HG03103 (cell line): Measurements from ENCODE around the gene GBGT1.
"Not testable (repeated sequence)": the region's sequence is repeated elsewhere in the genome, so short reads cannot be mapped to it uniquely, and the experiment has no call there.

Experiments used
- ATAC-seq: cut with Tn5 transposase; IDR thresholded peaks from one replicate; pipeline ENCODE4 v1.9.1; 2021; ENCODE audit warnings: low read depth; ENCODE audit not compliant: unreplicated experiment

Gene GBGT1

DNA sequence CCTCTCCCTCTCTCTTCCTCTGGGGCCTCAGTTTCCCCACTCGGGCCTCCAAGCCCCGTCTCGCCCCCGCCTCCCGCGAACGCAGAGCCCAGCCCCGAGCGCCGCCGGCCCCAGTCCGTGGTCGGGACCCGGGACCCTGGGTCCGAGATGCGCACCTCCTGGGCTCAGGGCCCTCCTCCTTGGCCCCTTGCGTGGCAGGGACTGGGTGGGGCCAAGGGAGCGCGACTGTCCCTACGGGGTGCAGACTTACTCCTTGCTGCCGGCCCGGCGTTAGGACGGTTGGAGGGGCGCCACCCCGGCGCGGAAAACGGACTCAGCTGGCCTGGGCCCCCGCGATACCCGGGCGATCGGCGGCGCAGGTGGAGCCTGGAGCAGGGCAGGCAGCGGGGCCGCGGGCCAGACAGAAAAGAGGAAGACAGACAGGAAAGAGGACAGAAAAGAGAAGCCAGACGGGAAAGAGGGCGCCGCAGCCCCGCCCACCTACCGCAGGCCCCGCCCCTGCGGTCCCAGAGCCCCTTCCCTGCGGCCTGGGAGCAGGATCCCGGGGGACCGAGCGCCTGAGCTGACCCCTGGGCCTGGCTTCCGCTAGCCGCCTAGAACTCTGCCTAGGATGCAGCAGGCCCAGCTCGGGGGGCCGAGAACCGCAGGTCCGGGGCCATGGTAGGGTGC, at the start of gene GBGT1:
Gene GBGT1, minus strand, starts transcription at position 411 of the 669 bp plus-strand sequence. CDS start 1,502 bp downstream, outside the sequence.
- ATAC-seq, result no peak

DNA sequence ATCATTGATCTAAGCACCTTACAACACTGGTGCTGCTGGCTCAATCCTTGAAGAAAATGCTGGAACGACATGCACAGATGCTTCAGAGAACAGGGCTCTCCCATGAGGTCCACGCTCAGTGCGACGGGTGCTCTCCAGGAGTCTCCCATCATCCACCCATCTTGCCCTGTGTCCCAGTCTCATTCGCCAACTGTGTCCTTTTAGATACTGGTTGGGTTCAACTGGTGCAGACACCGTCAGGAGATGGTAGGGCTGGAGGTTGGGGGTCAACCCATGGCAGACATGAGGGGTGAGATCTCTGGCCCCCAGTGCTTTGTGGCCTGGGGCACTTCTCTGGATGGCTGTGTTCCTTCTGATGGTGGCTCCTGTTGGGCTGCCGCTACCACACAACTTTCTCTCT, 46.9 kb upstream of the GBGT1 start:
- ATAC-seq, result no peak

- ATAC-seq, result no peak
Measured at GRCh38 chr9:133210202-133210532, 46.5 kb upstream of the GBGT1 start.

DNA sequence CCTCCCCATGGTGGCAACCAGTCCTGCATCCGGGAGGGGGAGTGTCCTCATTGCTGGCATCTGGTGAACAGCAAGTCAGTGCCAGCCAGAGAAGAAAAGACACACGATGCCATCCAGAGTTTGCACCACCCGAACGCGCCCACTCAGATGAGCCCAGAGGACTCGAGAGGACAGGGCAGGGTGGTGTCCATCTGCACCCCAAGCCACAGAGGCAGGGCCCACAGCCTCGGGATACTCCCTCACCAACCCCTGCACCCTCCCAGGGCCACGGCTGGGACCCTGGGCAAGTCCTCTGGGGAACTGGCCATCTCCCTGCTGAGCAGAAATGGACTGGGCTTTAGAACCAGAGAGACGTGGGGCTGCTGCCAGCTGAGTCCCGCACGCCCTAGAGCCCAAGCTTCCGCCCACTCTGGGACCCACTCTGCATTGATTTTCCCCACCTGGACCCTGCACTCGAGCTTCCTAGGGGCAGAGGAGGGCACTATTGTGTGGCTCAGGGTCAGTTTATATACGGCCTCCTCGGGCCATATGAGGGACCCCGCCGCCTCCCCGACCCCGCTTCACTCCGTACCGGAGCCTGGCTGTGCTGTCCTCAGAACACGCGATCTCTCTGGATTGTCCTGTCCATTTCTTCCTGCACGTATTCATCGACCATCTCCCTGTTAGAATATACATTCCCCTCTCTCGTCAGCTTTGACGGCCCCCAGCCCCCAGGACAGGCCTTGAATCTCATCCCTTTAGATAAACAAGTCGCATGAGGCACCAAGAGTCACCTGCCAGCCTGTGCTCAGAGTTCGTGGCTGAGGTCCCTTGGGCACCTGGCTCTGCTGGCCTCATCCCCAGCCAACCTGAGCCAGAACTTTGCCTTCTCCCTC, 45.9 kb upstream of the GBGT1 start:
- not testable (repeated sequence) for ATAC-seq

DNA sequence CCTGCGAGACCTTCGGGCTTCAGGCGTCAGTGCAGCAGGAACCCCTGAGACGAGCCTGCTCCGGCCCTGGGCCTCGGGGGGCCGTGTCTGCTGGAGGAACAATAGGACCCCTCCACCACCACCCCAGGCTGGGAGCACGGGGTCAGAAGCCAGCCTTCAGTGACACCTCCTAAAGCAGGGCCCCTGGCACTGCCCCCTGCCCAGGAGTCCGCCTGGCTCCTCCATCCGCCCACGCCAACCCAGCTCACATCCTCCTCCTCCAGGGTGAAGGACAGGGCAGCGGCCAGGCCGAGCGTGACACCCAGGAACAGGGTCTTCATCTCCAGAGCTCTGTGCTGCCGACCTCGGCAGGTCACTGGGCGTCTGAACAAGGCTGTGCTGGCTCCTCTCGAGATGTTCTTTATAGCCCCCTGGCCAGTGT, 45.2 kb upstream of the GBGT1 start, which contains the start of gene OBP2B:
Gene OBP2B, minus strand, starts transcription at position 371 of the 421 bp plus-strand sequence. Its CDS starts 51 bp downstream, at position 320.
- not testable (repeated sequence) for ATAC-seq

GRCh38 chr9:133208171-133208879, 44.6 kb upstream of the GBGT1 start:
- not testable (repeated sequence) for ATAC-seq

DNA sequence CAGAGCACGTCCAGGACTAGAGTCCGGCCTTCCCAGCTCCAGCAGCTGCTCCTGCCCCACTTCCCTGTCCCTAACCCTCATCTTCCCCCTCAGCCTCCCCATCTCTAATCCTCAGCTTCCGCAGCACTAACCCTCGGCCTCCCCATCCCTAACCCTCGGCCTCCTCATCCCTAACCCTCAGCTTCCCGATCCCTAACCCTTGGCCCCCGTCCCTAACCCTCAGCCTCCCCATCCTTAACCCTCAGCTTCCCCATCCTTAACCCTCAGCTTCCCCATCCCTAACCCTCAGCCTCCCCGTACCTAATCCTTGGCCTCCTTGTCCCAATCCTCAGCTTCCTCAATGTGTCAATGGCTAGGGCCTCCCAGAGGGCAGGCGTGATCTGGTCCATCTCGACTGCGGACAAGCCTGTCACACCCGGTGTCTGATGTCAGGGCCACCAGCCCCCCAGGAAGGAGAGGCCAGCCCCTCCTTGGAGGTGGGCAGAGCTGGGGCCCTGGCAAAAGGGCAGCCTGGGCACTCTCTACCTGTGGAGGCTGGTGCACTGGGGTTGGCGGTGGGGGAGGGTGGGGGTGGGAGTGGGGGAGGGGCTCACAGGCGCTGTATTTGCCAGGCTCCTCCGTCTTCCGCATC, 43.9 kb upstream of the GBGT1 start:
- ATAC-seq, result no peak

DNA sequence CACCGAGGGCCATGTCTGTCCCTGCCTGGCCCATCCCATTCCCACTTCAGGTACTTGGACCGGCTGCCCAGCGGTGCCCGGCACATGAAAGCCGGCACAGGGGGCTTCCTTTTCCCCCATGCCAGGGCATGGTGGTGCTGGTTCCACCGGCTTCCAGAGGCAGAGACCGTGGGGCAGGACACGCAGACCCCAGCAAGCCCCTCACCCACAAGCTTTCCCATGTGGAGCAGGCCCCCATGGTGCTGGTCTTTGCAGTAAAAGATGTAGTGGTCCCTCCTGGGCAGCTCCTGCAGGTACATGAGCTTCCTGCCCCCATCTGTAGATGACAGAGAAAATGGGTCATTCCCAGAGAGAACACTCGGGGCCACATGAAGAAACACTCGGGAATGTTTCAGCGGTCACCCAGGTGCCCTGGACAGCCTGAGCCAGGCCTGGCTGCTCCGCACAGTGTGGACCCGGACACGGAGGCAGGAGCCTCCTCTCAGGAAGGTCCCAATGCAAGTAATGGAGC, 43.4 kb upstream of the GBGT1 start:
- no peak for ATAC-seq

- no peak for ATAC-seq
Measured at GRCh38 chr9:133205996-133206931, 42.5 kb upstream of the GBGT1 start.

GRCh38 chr9:133205481-133205887, 41.8 kb upstream of the GBGT1 start:
- ATAC-seq, result not testable (repeated sequence)

GRCh38 chr9:133204993-133205336, 41.3 kb upstream of the GBGT1 start:
- ATAC-seq, result no peak

DNA sequence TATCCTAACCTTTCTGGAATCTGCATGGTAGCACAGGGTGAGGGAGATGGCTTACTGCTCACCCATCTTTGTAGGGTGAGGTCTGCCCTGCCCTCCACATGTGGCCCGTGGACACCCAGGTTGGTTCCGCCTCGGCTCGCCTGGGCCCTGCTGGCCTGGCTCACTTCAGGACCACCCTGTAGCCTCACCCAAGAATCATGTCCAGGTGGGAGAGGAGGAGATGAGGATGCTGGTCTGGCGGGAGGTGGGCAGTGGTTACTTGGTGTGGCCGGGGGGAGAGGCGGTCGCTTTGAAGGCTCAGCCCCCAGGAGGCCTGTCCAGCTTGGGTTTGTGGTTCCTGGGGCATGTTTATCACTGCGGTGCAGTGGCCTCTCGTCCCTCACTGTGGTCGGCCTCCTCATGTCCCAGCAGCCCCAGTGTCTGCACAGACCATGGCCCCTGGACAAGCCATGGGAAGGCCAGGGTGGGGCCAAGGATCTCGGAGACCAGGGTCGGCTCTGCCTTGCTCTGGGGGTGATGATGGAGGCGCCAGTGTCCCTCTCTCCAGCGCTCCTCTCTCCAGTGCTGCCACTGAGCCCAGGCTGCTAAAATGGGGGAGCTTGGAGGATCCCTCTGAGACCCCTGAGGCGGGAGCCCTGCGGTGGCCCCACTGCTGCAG, 40.8 kb upstream of the GBGT1 start:
- no peak for ATAC-seq

DNA sequence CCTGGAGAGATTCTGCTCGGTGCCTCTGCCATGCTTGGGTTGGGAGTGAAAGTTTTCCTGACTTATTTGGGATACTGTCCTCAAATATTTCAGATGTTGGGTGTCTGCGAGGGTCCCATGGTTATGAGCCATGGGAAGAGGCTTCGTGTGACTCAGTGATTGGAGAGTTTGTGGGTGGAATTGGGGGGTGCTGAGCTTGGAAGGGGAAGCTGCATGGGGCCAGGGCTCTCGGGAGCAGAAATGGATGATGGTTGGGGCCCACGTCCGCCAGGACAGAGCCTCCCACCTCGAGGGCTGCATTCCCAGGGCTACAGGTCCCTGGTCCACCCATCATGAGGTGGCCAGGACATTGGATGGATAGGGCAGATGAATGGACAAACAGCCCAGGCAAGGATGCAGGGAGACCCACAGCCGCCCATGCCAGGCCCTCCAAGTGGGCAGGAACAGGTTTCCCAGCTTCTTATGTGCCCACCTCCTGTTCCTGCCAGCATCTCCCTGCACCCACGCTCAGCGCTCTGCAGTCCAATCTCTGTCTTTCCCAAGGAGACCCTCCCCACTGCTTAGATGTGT, 39.9 kb upstream of the GBGT1 start:
- no peak for ATAC-seq

DNA sequence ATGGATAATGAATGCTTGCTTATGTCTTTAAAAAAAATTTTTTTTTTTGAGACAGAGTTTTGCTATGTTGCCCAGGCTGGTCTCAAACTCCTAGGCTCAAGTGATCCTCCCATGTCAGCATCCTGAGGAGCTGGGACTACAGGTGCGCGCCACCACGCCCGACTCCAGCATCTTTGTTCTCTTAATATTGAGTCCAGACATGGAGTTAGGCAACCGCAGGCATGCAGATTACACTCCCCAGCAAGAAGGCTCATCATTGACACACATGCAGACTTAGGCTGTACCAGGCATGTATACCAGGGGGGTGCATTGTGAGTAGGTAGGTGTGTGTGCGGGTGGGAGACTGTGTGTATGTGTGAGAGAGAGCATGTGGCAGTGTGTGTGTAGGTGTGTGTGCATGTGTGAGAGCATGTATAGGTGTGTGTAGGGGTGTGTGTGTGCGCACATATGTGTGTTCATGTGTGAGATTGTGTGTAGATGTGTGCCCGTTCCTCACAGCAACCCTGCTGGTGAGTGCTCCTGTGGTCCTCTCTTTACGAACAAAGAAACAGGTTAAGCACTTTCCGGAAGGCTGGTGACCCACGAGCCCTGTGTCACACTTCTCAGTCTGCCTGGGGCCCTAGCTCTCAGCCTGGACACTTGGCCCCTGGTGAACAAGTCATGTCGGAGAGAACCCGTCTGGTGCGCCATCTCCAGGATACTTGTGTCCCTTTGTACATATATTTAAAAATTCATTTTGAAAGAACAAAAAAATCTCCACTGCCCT, 39.2 kb upstream of the GBGT1 start:
- ATAC-seq, result no peak

DNA sequence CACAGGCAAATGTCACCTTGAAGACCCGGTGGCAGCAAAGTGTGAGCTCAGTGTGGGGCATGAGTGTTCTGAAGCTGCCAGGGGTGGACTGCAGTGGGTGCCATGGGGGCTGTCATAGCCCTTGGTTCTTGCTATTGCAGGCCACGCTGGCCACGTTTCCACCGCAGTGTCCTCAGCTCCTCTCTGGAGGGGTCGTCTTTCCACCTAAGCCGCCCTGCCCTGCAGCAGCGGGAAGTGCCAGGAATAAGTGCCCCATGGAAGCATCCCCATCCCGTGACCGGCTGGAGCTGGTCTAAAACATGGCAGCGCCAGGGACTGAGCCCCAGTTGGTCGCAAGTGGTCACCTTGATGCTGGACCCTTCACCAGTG, 38.4 kb upstream of the GBGT1 start:
- no peak for ATAC-seq

DNA sequence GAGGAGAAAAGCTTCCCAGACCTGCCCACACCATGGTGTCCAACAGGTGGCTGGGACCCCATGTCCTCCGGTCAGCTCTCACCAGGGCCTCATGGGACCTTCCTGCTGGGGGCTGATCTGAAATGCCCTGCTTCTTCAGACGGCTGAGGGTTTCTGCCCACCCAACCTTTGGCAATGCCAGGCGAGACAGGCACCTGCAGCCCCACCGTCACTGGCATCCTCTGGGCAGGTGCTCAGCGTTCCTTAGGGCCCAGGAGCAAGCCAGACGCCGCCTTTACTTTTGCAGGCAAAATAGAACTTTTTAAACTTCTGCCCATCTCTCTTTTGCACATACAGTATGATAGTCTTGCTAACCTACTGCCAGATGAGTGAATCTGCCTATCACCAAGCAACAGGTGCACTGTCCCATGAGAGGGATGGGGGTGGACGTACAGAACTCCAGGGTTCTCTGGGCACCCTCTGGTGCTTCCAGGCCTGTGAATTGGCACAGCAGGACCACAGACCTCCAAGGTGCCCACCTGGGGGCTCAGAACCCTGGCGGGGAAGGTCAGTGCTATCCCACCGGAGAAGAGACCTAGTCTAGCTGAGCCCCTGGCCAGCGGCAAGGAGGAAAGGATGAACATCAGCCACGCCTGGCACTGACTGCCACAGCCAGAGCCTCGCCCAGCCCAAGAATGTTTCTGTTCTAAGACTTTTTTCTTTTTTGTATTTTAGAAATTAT, 37.9 kb upstream of the GBGT1 start:
- ATAC-seq, result no peak

DNA sequence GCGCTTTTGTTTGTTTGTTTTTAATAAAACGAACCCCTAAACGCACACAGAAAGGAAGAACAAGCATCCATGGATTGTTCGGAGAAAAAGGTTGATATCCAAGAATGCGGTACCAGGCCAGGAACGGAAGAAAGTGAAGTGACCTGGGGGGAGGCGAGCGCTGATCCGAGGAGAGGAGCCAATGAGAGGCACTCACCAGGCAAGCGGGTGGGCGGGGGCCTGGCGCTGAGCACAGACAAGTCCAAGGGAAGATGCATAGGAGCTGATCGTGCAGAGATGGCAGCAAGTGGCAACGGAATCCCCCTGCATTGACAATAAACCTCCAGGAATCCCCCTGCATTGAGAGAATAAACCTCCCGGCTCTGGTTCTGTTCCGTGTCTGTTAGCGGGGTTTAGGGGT, 36.9 kb upstream of the GBGT1 start:
- no peak for ATAC-seq
